Fibroblast of skin of right biceps (primary cell): ENCODE results near the gene SRPX.

ENCODE experiments used
- DNase-seq: peaks from one replicate; pipeline ENCODE4 v3.0.0-alpha.2; 2013

The SRPX gene

DNA sequence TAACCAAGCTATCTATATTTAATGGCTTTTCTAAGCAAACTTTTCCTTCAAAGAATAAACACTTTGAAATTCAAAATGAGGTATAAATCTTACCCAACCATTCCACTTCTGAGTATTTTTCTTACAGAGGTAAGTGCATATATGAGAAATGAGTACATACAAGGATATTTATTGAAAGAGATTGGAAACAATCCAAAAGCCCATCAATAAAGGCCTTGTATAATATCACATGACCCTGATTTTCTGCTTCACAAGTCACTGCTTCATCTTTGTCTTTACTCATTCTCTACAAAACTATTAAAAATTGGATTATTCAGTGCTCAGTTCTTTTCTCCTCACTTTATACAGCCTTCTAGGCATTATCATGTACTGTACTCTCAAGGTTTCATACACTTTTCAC lies 91.3 kb downstream of the SRPX start:
- DNase-seq, result no peak

DNA sequence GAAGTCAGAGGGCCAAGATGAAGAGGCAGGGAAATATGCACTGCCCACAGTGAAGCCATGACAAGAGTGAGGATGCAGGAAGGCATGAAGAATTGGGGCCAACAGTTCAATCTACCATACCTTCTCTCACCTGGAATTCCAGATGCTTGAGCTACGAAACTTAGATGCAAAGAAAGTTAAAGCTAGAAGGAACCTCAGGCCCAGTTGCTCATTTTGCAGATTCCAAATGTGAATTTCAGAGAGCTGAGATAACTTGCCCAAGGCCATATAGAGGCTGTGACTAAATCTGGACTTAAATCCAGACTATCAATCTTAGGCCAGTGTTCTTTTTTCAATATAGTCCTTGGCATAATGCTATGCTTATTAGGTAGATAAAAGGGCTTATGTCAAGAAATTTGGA lies 92.7 kb downstream of the SRPX start:
- no peak for DNase-seq

DNA sequence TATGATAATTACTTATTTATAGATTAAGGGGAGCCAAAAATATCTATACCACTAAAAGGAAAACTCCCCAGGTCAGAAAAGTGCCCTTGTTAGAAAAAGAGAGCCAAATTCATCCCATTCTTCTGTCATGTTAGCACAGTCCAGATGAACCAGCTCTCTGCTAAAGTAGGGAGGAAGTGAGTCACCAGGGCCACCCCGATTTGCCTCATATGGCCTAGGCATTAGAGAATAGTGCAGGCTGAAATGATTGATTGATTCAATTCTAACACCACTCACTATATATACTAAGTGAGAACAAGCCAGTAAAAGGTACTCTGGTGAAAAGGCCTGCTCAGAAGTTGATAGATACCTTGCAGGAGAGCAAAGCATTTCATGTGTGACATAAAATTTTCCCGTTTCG lies 94.5 kb downstream of the SRPX start:
- peak; percentile 16 for DNase-seq

DNA sequence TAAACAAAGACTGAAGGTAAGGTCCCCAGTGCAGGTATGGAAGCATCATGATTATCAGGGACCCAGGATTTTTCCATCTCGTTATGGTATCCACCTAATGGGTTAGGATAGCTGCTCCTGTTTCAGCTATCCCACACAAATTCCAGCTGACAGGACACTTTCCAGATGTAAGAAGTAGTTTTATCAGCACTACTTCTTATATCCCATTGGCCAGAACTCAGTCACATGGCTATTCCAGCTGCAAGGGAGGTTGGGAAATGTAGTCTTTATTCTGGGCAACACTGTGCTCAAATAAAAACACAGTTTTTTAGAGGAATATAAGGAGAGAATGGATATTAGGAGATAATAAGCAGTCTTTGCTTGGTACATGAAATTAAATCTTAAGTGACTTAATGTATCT lies 96.7 kb downstream of the SRPX start:
- DNase-seq, result no peak

DNA sequence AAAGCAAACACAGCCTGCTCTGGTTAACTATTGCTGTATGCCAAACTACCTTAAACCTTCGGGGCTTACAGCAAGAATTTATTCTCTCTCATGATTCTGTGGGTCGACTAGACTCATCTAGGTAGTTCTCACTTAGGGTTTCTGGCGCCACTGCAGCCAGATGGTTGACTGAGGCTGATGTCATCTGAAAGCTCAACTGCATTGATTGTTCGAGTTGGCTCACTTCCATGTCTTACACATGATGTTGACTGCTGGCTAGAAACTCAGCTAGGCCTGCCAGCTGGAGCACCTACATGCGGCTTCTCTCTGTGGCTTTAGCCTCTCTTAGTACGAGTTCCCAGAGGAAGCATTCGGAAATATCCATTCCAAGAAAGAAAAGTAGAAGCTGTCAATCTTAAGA lies 103.2 kb downstream of the SRPX start:
- peak; percentile 28 for DNase-seq

DNA sequence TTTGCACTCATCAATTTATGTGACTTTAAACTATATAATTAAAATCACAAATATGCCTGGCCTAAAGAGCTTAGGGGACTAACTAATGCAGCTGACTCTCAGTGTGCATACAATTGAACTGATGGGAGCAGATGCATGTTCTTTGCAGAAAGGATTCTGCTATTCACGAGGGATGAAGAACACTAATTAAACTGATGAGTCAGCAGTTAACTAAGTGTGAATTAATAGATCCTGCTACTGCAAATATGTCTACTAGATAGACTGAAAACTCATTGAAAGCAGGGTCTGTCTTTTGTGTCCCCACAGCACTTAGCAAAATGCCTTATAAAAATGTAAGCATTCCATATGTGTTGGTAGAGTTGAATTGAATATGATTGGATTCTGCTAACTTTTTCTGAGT lies 104.0 kb downstream of the SRPX start:
- no peak for DNase-seq

DNA sequence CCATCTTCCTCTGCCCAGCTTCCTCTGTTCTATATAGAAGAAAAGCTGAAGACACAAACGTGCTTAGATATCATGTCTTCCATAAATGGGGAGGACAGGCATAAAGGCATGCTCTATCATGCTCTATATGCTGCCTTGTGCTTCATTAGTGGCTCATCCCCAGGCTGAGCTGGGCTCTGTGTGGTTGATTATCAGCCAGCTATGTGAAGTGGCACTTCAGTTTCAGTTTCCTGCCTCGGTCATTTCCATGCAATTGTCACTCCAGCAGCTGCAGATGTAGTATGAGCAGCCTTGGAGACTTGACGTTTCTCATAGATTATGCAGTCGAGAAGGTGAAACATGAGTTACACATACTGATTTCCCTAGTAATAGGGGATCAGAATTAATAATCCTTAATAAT lies 108.1 kb downstream of the SRPX start:
- DNase-seq, result no peak

DNA sequence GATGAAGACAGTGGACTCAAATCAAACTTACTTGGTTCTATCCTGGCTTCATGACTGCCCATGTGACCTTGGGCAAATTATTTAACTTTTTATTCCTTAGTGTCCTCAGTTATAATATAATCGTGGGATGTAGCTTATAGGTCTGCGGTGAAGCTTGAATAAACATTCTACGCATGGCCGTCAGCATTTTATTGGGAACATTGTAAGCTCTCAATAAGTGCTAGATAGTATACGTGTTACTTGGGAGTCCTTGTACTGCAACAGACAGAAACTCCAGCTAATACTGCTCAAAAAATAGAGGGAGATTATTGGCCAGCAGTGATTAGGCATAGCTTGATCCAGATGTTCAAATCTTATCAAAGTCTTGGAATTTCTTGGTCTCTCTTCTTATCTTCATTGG lies 109.5 kb downstream of the SRPX start:
- DNase-seq, result no peak

DNA sequence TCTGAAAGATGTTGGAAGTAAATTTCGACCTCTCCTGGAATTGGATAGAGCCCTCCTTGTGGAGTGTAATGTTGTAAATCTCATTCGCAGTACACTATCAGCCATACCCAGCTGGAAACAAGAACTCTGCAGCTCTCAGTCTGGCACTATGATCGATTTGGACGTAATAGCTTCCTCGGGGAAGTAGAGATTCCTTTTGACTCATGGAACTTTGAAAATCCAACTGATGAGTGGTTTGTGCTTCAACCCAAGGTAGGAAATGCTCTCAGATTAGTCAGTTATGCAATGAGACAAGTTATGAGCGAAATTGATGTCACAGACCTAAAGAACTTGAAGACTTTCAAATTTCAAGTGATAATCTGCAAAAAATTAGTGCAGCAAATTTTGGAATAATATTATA lies 110.4 kb downstream of the SRPX start:
- DNase-seq, result peak; percentile 14

DNA sequence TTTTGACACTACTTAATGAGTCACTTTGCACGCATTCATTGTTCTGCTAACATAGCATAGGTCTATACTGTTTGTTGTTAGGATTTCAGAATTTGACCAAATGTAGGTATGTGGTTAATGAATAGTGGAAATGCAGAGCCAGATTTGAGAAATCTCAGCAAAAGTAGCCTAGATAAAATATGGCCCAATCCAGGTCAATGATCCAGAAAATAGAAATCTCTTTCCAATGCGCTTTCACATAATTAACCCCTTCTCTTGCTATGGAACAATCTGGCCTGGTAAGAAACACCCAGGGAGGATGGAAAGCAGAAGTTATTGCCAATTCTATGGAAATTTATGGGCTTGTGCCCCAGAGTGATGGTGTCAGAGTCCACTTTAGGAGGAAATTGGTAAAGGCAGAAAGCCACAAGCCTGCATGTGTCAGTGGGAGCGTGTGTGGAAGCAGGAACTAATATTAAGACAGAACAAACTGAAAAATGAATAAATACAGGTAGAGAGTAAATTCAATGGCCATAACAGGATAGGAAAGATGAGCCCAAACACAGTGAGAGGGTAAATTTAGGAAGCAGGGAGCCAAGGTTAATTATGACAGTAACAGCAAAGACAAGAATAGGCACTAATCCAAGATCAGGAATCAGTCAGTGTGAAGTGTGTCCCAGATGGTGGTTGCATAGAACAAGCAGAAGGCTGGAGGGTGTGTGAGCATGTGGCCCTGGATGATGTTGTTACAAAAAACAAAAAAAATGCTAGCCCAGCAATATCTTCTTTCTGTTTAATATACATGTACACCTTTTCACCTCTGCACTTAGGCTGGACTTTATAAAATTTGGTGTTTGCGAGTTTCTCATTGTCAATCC lies 111.4 kb downstream of the SRPX start:
- DNase-seq, result no peak

DNA sequence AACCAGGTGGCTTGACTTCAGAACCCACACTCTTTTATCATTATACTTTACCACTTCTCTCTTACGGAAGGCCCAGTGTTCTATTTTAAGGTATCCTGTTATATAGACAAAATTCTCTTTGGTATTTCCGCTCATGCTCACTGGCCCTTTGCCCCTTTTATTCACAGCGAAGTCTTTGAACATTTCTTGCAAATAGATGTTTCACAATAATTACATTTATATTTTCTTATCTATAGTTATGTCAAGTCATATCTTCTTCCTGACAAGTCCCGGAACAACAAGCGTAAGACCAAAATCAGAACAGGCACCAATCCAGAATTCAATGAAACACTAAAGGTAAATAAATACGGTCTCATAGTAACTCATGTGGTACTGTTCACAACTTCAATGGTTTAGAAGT lies 112.3 kb downstream of the SRPX start:
- DNase-seq, result no peak

DNA sequence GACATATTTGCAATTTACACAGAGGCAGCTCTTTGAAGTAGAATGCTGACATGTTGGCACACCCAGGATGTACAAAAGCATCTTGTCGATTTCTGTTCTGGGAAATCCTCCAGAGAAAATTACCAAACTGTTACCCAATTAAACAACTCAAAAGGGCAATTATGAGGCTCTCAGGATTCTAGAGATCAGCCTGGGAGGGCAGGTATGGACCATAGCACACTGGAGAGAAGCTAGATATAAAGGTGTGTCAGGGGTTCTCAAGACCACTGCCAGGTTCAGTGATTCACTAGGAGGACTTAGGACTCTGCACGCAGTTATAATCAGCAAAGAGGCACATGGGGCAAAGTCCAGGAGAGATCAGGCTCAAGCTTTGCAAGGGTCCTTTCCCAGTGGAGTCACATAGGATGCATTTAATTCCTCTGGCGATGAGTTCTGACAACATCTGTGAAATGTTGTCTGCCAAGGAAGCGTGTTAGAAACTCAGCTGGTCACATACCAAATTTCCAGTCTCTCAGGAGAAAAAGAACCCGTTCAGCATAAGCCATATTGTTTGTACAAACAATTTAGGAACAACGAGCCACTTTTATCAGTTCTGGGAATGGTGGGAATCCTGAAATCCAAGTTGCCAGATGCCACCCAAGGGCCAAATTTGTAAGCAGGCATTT lies 113.5 kb downstream of the SRPX start:
- DNase-seq, result no peak

DNA sequence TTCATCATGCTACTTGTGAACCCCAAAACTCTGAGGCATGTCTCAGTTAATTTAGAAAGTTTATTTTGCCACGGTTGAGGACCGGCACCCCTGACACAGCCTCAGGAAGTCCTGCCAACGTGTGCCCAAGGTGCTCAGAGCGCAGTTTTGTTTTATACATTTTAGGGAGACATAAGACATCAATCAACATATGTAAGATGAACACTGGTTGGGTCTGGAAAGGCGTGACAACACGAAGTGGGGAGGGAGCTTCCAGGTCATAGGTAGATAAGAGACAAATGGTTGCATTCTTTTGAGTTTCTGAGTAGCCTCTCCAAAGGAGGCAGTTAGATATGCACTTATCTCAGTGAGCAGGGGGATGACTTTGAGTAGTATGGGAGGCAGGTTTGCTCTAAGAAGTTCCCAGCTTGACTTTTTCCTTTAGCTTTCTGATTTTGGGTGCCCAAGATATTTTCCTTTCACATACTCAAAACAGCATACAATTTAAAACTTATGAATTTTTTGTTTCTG lies 115.4 kb downstream of the SRPX start:
- DNase-seq, result no peak

DNA sequence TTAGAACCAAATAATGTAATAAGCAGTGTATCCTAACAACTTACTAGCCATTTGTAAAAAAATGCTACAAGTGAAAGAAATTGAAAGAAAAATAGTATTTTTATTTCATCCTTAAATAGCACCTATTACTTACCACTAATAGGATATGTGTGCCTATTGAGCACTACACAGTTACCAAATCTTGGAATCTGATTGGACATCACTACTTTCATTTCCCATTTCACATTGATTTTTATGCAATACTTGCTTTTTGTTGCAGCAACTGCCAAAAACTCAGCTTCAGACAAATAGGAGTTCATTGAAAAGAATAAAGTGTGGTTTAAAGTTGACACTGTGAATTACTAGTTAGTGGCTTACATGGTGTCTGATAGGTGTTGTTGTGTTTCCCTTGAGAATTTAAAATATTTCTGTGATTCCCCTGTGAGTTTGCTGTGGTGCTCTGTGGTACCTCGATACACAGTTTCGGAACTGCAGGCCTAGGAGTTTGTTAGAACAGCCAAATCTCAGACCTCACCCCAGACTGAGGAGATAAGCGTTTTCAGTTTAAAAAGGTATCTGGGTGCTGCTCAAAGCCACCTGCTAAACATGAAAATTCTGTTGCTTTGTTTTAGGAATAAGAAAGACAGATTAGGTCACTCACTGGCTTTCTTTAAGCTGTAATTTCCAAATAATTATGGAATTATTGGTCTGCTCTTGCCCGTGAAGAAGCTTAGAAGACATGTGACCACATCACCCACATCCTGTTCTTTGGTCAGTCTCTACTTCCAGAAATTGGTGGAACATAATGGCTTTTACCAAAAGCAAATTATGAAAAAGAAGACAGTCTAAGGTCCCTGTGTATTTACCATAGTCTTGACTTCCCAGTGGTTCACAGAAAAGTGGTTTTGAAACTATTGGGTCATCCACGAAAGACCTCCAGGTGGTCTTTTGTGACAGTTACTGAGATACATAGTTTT lies 116.5 kb downstream of the SRPX start:
- no peak for DNase-seq

DNA sequence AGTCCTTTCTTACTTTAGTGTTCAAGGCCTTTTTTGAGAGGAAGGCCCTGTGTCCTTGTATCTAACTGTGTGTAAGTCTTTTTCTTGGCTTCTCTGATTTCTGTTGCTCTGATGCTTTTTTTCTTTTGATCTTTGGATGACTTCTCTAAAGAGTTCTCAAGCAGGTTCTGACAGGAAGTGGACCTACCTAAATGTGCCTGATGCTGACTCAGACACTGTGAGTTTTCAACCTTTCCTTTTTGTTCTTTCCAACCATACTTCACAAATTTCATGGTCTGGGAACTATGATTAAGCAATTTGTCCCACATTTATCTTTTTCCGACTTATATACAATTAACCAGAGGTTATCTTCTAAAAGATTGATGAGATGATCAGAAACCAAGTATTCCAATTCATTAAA lies 117.8 kb downstream of the SRPX start:
- no peak for DNase-seq

DNA sequence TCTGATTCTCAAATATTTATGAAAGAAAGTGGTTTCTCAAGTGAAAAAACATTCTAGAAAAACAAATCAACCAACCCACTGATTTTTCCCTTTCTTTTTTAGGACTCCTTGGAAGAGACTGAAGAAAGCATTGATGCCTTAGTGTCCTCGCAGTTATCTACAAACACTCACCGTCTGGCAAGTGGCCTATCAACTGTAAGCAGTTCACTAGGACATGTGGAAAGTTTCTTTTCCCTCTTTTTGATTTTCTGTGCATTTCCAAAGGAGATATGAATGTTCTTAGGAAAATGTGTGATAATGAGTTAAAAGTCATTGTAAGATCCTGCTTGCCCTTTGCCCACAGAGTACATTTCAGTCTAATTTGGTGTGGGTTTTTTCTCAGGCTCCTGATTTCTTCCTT lies 118.4 kb downstream of the SRPX start:
- DNase-seq, result no peak

DNA sequence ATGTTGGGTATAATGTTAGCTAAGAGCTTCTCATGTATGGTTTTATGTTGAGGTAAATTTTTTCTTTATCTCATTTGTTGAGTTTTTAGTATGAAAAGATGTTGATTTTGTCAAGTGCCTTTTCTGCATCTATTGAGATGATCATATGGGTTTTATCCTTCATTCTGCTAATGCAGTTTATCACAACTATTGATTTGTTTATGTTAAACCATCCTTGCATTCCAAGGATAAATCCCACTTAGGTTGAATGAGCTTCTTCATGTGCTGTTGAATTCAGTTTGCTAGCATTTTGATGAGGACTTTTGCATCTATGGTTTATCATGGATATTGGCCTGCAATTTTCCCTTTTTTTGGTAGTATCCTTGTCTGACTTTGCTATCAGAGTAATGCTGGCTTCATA lies 121.0 kb downstream of the SRPX start:
- DNase-seq, result no peak
